Right atrium auricular region (tissue), 2 donors: ENCODE measurements around the gene FNDC3A. TPM values are rescaled to one million over a fixed set of nuclear protein-coding genes. Genes with fewer than 3 reads are reported as not detected.

Experiments
- DNase-seq: peaks from one replicate; pipeline ENCODE4 v3.0.0-alpha.2; 2019; ENCODE audit warnings: low spot score
- H3K27ac ChIP-seq, 2 donors: fragments of 200-600 bp; sonication (generic); 1 replicate in 1 of 2; 2 replicates in 1 of 2; pipeline ENCODE4 v1.5.1; 2016 to 2019
- H3K27me3 ChIP-seq, 2 donors: fragments of 200-600 bp; sonication (generic); one replicate each; pipeline versions ENCODE4 v1.5.1 to v1.6.0; 2017 to 2019
- H3K36me3 ChIP-seq: fragments of 200-600 bp; sonication (generic); one replicate; pipeline ENCODE4 v1.5.1; 2016
- H3K4me1 ChIP-seq, 2 donors: fragments of 200-600 bp; sonication (generic); one replicate each; pipeline versions ENCODE4 v1.5.1 to v1.6.0; 2017 to 2019
- H3K4me3 ChIP-seq, 2 donors: fragments of 200-600 bp; sonication (generic); 1 replicate in 1 of 2; 2 replicates in 1 of 2; pipeline ENCODE4 v1.5.1; 2017 to 2019; ENCODE audit warnings: mild to moderate bottlenecking in 1 of 2, moderate library complexity in 1 of 2
- H3K9me3 ChIP-seq, 2 donors: fragments of 200-600 bp; sonication (generic); one replicate each; pipeline ENCODE4 v1.5.1; 2019
- CTCF ChIP-seq, 2 donors: fragments of 200-600 bp; sonication (generic); IDR thresholded peaks; one replicate each; pipeline ENCODE4 v1.5.1; 2019; ENCODE audit warnings: antibody characterized with exemption in 2 of 2
- total RNA-seq, 2 donors: library from RNA; depleted of rRNA; stranded (reverse); fragments of >200 nt; gene quantifications; one replicate each; pipeline ENCODE4 v1.1.0, GENCODE V29; 2016

Gene FNDC3A
- total RNA-seq = 10 to 100 TPM; 22.7 to 29.4 TPM

- TF ChIP-seq CTCF (IDR thresholded peaks at IDR 0.05) = peak in 1 of 2 donors; percentile 46
- peak; percentile 77 for DNase-seq
Observed at GRCh38 chr13:48975856-48976575, at the start of gene FNDC3A. Gene FNDC3A (plus strand): TSS chr13:48975912. CDS start chr13:49006191, 30,279 bp downstream.

GRCh38 chr13:48928757-48929430, 46.8 kb upstream of the FNDC3A start:
- Histone ChIP-seq H3K9me3 (peaks cover 0 to 2% of the 10 kb centered on the region in 2 donors), H3K36me3 (no peaks in the 10 kb centered on the region)
- no peak for TF ChIP-seq CTCF (IDR thresholded peaks at IDR 0.05)

More at GRCh38 chr13:48975856-48976575, at the start of gene FNDC3A:
- Histone ChIP-seq H3K27me3 (no peaks in the 10 kb centered on the region), H3K4me1 (peaks cover 0 to 28% of the 10 kb centered on the region in 2 donors), H3K27ac (peak within 1 kb of the TSS; percentile 98 to 100), H3K9me3 (peaks cover 0 to 4% of the 10 kb centered on the region in 2 donors), H3K36me3 (no peaks in the 10 kb centered on the region), H3K4me3 (peak within 1 kb of the TSS; percentile 76 to 81)

GRCh38 chr13:48930918-48931317, 44.8 kb upstream of the FNDC3A start:
- peaks cover 0 to 5% of the 10 kb centered on the region in 2 donors for H3K9me3 ChIP-seq
- H3K4me3 ChIP-seq = no peak overlapping the region
- H3K27ac ChIP-seq = no peak overlapping the region
- H3K27me3 ChIP-seq = no peaks in the 10 kb centered on the region
- DNase-seq = no peak
- no peak for TF ChIP-seq CTCF (IDR thresholded peaks at IDR 0.05)
- H3K4me1 ChIP-seq = no peaks in the 10 kb centered on the region
- H3K36me3 ChIP-seq = no peaks in the 10 kb centered on the region

More at GRCh38 chr13:48928757-48929430, 46.8 kb upstream of the FNDC3A start:
- H3K4me3 ChIP-seq = no peak overlapping the region
- no peaks in the 10 kb centered on the region for H3K27me3 ChIP-seq
- DNase-seq = no peak
- H3K27ac ChIP-seq = no peak overlapping the region
- no peaks in the 10 kb centered on the region for H3K4me1 ChIP-seq

GRCh38 chr13:48938308-48938943, 37.3 kb upstream of the FNDC3A start:
- Histone ChIP-seq H3K27me3 (no peaks in the 10 kb centered on the region), H3K9me3 (peaks cover 0 to 5% of the 10 kb centered on the region in 2 donors), H3K4me3 (no peak overlapping the region), H3K4me1 (no peaks in the 10 kb centered on the region), H3K27ac (no peak overlapping the region), H3K36me3 (no peaks in the 10 kb centered on the region)
- no peak for DNase-seq
- TF ChIP-seq CTCF (IDR thresholded peaks at IDR 0.05) = no peak

GRCh38 chr13:48939728-48940127, 36.0 kb upstream of the FNDC3A start:
- DNase-seq = no peak
- no peak overlapping the region for H3K4me3 ChIP-seq
- H3K9me3 ChIP-seq = no peaks in the 10 kb centered on the region
- H3K27ac ChIP-seq = no peak overlapping the region
- H3K4me1 ChIP-seq = no peaks in the 10 kb centered on the region
- no peaks in the 10 kb centered on the region for H3K27me3 ChIP-seq
- TF ChIP-seq CTCF (IDR thresholded peaks at IDR 0.05) = no peak
- no peaks in the 10 kb centered on the region for H3K36me3 ChIP-seq
